GM23338 (cell line): ENCODE results near the gene LAD1. TPM values are rescaled to one million over a fixed set of nuclear protein-coding genes. Genes with fewer than 3 reads are reported as not detected.

ENCODE experiments used
- ATAC-seq: fragments of 200-7000 bp; cut with Tn5 transposase; 3 replicates; pipeline ENCODE4 v1.9.1; 2020
- DNase-seq: peaks from one replicate; pipeline ENCODE4 v3.0.0-alpha.2; 2015; ENCODE audit warnings: low spot score
- H2AFZ ChIP-seq: fragments of 200-600 bp; sonication (generic); 2 replicates; pipeline ENCODE4 v1.8.0; 2016; ENCODE audit warnings: antibody characterized with exemption, mild to moderate bottlenecking, moderate library complexity
- H3F3A ChIP-seq: fragments of 200-600 bp; sonication (generic); replicated peaks from 2 replicates; pipeline ENCODE4 v1.8.0; 2017; ENCODE audit warnings: antibody characterized with exemption, mixed run types, low read depth
- H3K27ac ChIP-seq: fragments of 200-600 bp; sonication (generic); 2 replicates; pipeline ENCODE4 v1.6.1; 2016; ENCODE audit warnings: low read depth
- H3K27me3 ChIP-seq: fragments of 200-600 bp; sonication (generic); 2 replicates; pipeline ENCODE4 v1.8.0; 2016; ENCODE audit warnings: mild to moderate bottlenecking, mixed run types, moderate library complexity; ENCODE audit not compliant: insufficient read depth
- H3K36me3 ChIP-seq: fragments of 200-600 bp; sonication (generic); 2 replicates; pipeline ENCODE4 v1.8.0; 2016; ENCODE audit warnings: mild to moderate bottlenecking; ENCODE audit not compliant: insufficient read depth
- H3K4me1 ChIP-seq: fragments of 200-600 bp; sonication (generic); 2 replicates; pipeline ENCODE4 v1.8.0; 2016; ENCODE audit warnings: mild to moderate bottlenecking, moderate library complexity; ENCODE audit not compliant: insufficient read depth
- H3K4me2 ChIP-seq: fragments of 200-600 bp; sonication (generic); 2 replicates; pipeline ENCODE4 v1.7.1; 2017; ENCODE audit warnings: mixed run types
- H3K4me3 ChIP-seq: fragments of 200-600 bp; sonication (generic); 2 replicates; pipeline ENCODE4 v1.6.1; 2016; ENCODE audit warnings: mixed run types
- H3K79me2 ChIP-seq: fragments of 200-600 bp; sonication (generic); replicated peaks from 2 replicates; pipeline ENCODE4 v1.8.0; 2017; ENCODE audit warnings: mild to moderate bottlenecking; ENCODE audit not compliant: insufficient read depth
- H3K9me2 ChIP-seq: fragments of 200-600 bp; sonication (generic); 2 replicates; pipeline ENCODE4 v1.8.0; 2017; ENCODE audit not compliant: insufficient read depth
- H4K20me1 ChIP-seq: fragments of 200-600 bp; sonication (generic); replicated peaks from 2 replicates; pipeline ENCODE4 v1.8.0; 2017; ENCODE audit warnings: mild to moderate bottlenecking; ENCODE audit not compliant: insufficient read depth
- H3K27ac Mint-ChIP-seq: 2 replicates; pipeline ENCODE4 v1.8.0; 2020; ENCODE audit warnings: inconsistent platforms, mild to moderate bottlenecking, moderate library complexity, mixed read lengths
- H3K27me3 Mint-ChIP-seq: 3 replicates; pipeline ENCODE4 v1.8.0; 2022; ENCODE audit warnings: low read depth, mild to moderate bottlenecking, moderate library complexity, mixed read lengths, inconsistent platforms; ENCODE audit not compliant: insufficient read depth, poor library complexity
- H3K36me3 Mint-ChIP-seq: 3 replicates; pipeline ENCODE4 v1.8.0; 2021; ENCODE audit warnings: low read depth, mild to moderate bottlenecking, inconsistent platforms, moderate library complexity, mixed read lengths
- H3K4me1 Mint-ChIP-seq: 3 replicates; pipeline ENCODE4 v1.8.0; 2020; ENCODE audit warnings: mild to moderate bottlenecking, inconsistent platforms, mixed read lengths
- H3K4me3 Mint-ChIP-seq: 3 replicates; pipeline ENCODE4 v1.8.0; 2021; ENCODE audit warnings: moderate library complexity, mild to moderate bottlenecking, inconsistent platforms, mixed read lengths
- H3K9me3 Mint-ChIP-seq: 3 replicates; pipeline ENCODE4 v1.8.0; 2020; ENCODE audit warnings: moderate library complexity, mild to moderate bottlenecking, inconsistent platforms, mixed read lengths
- ETS1 ChIP-seq: IDR thresholded peaks from 2 replicates; pipeline ENCODE4 v1.6.1; 2016; ENCODE audit warnings: antibody characterized with exemption
- EZH2 ChIP-seq: fragments of 200-600 bp; sonication (generic); IDR thresholded peaks from one replicate; pipeline ENCODE4 v1.8.0; 2017; ENCODE audit warnings: antibody characterized with exemption, mild to moderate bottlenecking, low read depth; ENCODE audit not compliant: unreplicated experiment
- EZH2phosphoT487 ChIP-seq: fragments of 200-600 bp; sonication (generic); IDR thresholded peaks from one replicate; pipeline ENCODE4 v1.8.1; 2018; ENCODE audit warnings: antibody characterized with exemption; ENCODE audit not compliant: unreplicated experiment
- JUNB ChIP-seq: IDR thresholded peaks from one replicate; pipeline ENCODE4 v1.6.1; 2016; ENCODE audit warnings: antibody characterized with exemption; ENCODE audit not compliant: unreplicated experiment
- POLR2AphosphoS5 ChIP-seq: IDR thresholded peaks from 2 replicates; pipeline ENCODE4 v1.6.1; 2016; ENCODE audit warnings: antibody characterized with exemption, low read depth
- REST ChIP-seq: IDR thresholded peaks from one replicate; pipeline ENCODE4 v1.6.1; 2018; ENCODE audit warnings: antibody characterized with exemption; ENCODE audit not compliant: unreplicated experiment
- STAT1 ChIP-seq: IDR thresholded peaks from one replicate; pipeline ENCODE4 v1.6.1; 2016; ENCODE audit warnings: antibody characterized with exemption; ENCODE audit not compliant: unreplicated experiment
- ZNF114 ChIP-seq: fragments of 250-450 bp; sonication (Bioruptor Pico); IDR thresholded peaks from 2 replicates; pipeline ENCODE4 v1.5.0; 2020; ENCODE audit warnings: mild to moderate bottlenecking, moderate library complexity
- ZNF462 ChIP-seq: fragments of 250-450 bp; sonication (Bioruptor Pico); IDR thresholded peaks from 2 replicates; pipeline ENCODE4 v1.5.0; 2020; ENCODE audit warnings: mild to moderate bottlenecking, moderate library complexity
- polyA plus RNA-seq: library from polyadenylated mRNA; unstranded; fragments of >200 nt; fragmentation: Nextera tagmentation; extraction: Ambion mirVana; gene quantifications from 2 replicates; pipeline ENCODE4 v1.2.1, GENCODE V29; 2016
- total RNA-seq: library from RNA; depleted of rRNA; stranded (reverse); fragments of >200 nt; shearing (Covaris generic); gene quantifications from 2 replicates; pipeline ENCODE4 v1.2.3, GENCODE V29; 2014

Gene LAD1
- total and polyA plus RNA-seq, 2 experiments from 2014 or later, result 17.6 to 18.9 TPM

GRCh38 chr1:201366696-201367095 lies 32.4 kb downstream of the LAD1 start (continued):
- TF ChIP-seq REST (no peak), ZNF114 (CRISPR knock-in tag) (no peak), STAT1 (no peak), ETS1 (no peak), JUNB (no peak), EZH2 (no peak)

- ATAC-seq (no peak), DNase-seq (no peak)
- Mint-ChIP-seq H3K27me3 (peaks cover 17% of the 10 kb centered on the region), H3K4me3 (no peak overlapping the region), H3K27ac (no peak overlapping the region), H3K4me1 (peaks cover 11% of the 10 kb centered on the region), H3K9me3 (no peaks in the 10 kb centered on the region), H3K36me3 (no peaks in the 10 kb centered on the region)
- Histone ChIP-seq H3K9me2 (no peaks in the 10 kb centered on the region), H3K36me3 (no peaks in the 10 kb centered on the region), H3K79me2 (no peaks in the 10 kb centered on the region), H3K4me2 (no peak overlapping the region), H3K4me3 (no peak overlapping the region), H3K27me3 (no peaks in the 10 kb centered on the region), H4K20me1 (no peaks in the 10 kb centered on the region), H2AFZ (no peak overlapping the region), H3F3A (no peaks in the 10 kb centered on the region), H3K27ac (no peak overlapping the region), H3K4me1 (peaks cover 9% of the 10 kb centered on the region)
- TF ChIP-seq STAT1 (no peak), EZH2 (no peak), POLR2AphosphoS5 (no peak), REST (no peak), ZNF462 (CRISPR knock-in tag) (no peak), EZH2phosphoT487 (no peak)
Observed at GRCh38 chr1:201365251-201365650, 33.9 kb downstream of the LAD1 start.
